ENCODE results near the gene CARD10. TPM values are rescaled to one million over a fixed set of nuclear protein-coding genes. Genes with fewer than 3 reads are reported as not detected.

CARD10 gene
- total RNA-seq, 4 donors from 2014 or later, result 6.5 to 17.3 (median 11.0) TPM

DNA sequence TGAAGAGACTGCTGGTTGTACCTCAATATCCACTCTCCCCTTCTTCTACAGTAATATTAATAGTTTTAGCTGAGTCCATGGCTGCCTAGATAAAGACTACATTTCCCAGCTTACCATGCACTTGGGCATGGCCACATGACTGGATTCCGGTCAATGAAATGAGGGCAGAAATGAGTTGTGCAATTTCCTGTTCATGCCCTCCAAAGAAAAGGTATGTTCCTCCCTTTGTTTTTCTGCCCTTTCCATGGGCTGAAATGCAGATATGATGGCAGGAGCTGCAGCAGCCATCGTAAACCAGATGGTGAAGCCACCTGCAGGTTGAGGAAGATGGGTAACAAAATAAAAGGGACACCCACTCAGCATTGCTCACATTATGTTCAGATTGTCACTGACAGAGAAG, 76.7 kb downstream of the CARD10 start:
- TF ChIP-seq, protein P1, sequence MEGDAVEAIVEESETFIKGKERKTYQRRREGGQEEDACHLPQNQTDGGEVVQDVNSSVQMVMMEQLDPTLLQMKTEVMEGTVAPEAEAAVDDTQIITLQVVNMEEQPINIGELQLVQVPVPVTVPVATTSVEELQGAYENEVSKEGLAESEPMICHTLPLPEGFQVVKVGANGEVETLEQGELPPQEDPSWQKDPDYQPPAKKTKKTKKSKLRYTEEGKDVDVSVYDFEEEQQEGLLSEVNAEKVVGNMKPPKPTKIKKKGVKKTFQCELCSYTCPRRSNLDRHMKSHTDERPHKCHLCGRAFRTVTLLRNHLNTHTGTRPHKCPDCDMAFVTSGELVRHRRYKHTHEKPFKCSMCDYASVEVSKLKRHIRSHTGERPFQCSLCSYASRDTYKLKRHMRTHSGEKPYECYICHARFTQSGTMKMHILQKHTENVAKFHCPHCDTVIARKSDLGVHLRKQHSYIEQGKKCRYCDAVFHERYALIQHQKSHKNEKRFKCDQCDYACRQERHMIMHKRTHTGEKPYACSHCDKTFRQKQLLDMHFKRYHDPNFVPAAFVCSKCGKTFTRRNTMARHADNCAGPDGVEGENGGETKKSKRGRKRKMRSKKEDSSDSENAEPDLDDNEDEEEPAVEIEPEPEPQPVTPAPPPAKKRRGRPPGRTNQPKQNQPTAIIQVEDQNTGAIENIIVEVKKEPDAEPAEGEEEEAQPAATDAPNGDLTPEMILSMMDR (IDR thresholded peaks at IDR 0.05), result no peak
- no peak for TF ChIP-seq POLR2A (IDR thresholded peaks at IDR 0.05)
- H3K4me1 ChIP-seq, result no peaks in the 10 kb centered on the region
- intact Hi-C loops (cut with DNase I), result no loop called here
- no peaks in the 10 kb centered on the region for H3K27me3 ChIP-seq
- WGBS, 2 donors, result 78 to 80% methylated on average over 2 of the region's 2 CpGs
- H3K36me3 ChIP-seq, result no peaks in the 10 kb centered on the region
- no peak for DNase-seq
- no peak overlapping the region for H3K27ac ChIP-seq
- H3K4me3 ChIP-seq (replicated peaks in 1 of 3), result no peak overlapping the region
- no peaks in the 10 kb centered on the region for H3K9me3 ChIP-seq

DNA sequence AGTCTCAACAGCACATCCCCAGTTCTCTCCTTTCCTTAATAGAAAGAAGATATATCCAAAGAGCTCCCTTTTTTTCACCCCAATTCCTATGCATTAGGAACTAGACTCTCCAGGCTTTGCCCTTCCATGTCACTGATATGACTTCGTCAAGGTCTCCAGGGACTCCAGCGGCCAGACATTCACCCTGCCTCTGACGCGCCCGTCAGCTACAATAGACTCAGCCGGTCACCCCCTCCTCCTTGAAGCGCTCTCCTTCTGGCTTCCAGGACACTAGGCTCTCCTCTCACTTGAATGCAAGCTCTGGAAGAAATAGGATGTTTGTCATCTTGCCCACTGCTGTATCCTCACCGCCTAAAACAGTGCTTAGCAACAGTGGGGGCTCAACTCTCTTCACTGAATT, 77.1 kb downstream of the CARD10 start:
- Histone ChIP-seq H3K9me3 (no peaks in the 10 kb centered on the region), H3K27me3 (no peaks in the 10 kb centered on the region), H3K27ac (no peak overlapping the region), H3K4me3 (replicated peaks in 1 of 3) (no peak overlapping the region), H3K4me1 (no peaks in the 10 kb centered on the region), H3K36me3 (no peaks in the 10 kb centered on the region)
- intact Hi-C loops (cut with DNase I), result no loop called here
- TF ChIP-seq, protein P1 (IDR thresholded peaks at IDR 0.05), result no peak
- TF ChIP-seq POLR2A (IDR thresholded peaks at IDR 0.05), result no peak
- DNase-seq, result no peak
- 62 to 69% methylated on average over 8 of the region's 8 CpGs for WGBS, 2 donors

DNA sequence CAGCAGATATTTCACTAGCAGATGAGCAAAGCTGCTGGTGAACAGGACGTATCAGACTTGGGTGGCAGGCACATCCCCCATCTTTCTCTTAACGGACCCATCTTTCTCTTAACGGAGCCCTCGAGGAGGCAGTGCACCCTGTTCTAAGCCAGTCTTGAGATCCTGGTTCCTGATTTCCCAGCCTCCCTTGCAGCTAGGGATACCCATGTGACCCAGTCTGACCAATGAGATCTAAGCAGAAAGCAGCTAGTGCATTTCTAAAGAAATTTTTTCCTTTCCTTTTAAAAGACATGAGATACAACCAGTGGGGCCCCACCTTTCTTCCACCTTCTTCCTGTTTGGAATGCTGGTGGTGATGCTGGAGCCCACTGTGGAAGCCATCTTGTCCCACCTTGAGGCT, 78.3 kb downstream of the CARD10 start:
- no peaks in the 10 kb centered on the region for H3K4me1 ChIP-seq
- no peak for TF ChIP-seq POLR2A (IDR thresholded peaks at IDR 0.05)
- TF ChIP-seq, protein P1 (IDR thresholded peaks at IDR 0.05), result no peak
- no peak overlapping the region for H3K27ac ChIP-seq
- WGBS, 2 donors, result 91 to 93% methylated on average over 4 of the region's 4 CpGs
- no peaks in the 10 kb centered on the region for H3K36me3 ChIP-seq
- H3K27me3 ChIP-seq, result no peaks in the 10 kb centered on the region
- no peaks in the 10 kb centered on the region for H3K9me3 ChIP-seq
- no peak for DNase-seq
- H3K4me3 ChIP-seq (replicated peaks in 1 of 3), result no peak overlapping the region
- intact Hi-C loops (cut with DNase I), result no loop called here

Other genes with a start within 250 kb of the CARD10 start
- 10 to 100 TPM in 1 of 4 donors, 1 to 10 TPM in 3; 3.3 to 15.1 (median 4.2) TPM for gene CYTH4, start 236.9 kb downstream of the CARD10 start, total RNA-seq
- under 1 TPM in 1 of 4 donors, not detected in 3; 0.05 TPM for gene ELFN2, start 91.9 kb downstream of the CARD10 start, total RNA-seq
- 10 to 100 TPM; 15.2 to 30.6 (median 19.2) TPM for gene MFNG, start 33.0 kb downstream of the CARD10 start, total RNA-seq
- gene CDC42EP1, start 41.1 kb upstream of the CARD10 start, total RNA-seq, result 10 to 100 TPM; 15.7 to 23.3 (median 18.3) TPM
- not detected for gene LGALS2, start 60.7 kb upstream of the CARD10 start, total RNA-seq
- 10 to 100 TPM; 46.2 to 90.5 (median 60.4) TPM for gene GGA1, start 89.4 kb upstream of the CARD10 start, total RNA-seq
- gene SH3BP1, start 120.3 kb upstream of the CARD10 start, total RNA-seq, result 10 to 100 TPM in 1 of 4 donors, 1 to 10 TPM in 2, under 1 TPM in 1; 0.81 to 10.1 (median 3.3) TPM
- gene PDXP, start 139.3 kb upstream of the CARD10 start, total RNA-seq, result 10 to 100 TPM in 3 of 4 donors, 1 to 10 TPM in 1; 4.2 to 15.8 (median 12.3) TPM
- gene LGALS1, start 156.2 kb upstream of the CARD10 start, total RNA-seq, result 100 to 1,000 TPM; 146 to 212 (median 188) TPM
- 10 to 100 TPM; 18.7 to 52.6 (median 47.6) TPM for gene NOL12, start 166.9 kb upstream of the CARD10 start, total RNA-seq
- gene TRIOBP, start 177.6 kb upstream of the CARD10 start, total RNA-seq, result 100 to 1,000 TPM; 120 to 150 (median 140) TPM